ENCODE results near the gene C1orf52. TPM values are rescaled to one million over a fixed set of nuclear protein-coding genes. Genes with fewer than 3 reads are reported as not detected.

The C1orf52 gene
- 18.1 and 24.5 TPM in 2 replicates for total RNA-seq

DNA sequence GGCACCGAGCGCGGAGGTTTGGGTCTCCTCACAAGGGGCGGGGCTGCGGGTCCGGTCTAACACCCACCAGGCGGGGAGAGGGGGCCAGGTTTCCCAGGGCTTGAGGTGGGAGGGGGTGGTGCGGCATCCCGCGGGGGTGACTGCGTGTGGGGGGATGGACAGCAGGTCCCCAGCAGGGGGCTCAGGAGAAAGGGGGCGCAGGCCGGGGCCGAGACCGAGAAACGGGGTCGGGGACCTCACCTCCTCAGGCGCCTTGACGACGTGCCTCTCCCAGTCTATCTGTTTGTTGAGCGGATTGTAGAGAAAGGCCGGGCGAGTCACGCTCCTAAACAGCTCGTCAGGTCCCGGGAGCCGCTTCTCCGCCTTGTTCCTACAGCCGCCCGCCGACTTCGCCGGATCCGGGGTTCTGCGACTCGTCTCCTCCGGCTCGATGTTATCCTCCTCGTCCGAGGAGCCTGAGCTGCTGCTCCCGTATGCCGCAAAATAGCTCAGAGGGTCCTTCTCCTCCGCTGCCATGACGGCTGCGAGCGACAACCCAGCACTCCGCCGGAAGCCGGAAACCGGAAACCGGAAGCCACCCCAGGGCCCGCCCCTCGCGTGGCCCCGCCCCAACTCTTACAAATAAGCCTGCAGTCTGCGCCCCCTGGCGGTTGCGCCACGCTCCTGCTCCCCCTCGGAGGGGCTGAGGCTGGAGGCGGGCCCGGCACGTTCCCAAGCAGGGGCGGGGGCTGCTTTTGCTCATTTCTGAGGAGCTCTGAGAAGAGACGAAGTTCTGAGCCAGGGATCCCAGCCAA is at the start of gene C1orf52:
Gene C1orf52, minus strand, starts transcription at position 545 of the 794 bp plus-strand sequence. Its CDS starts 29 bp downstream, at position 516.

DNA sequence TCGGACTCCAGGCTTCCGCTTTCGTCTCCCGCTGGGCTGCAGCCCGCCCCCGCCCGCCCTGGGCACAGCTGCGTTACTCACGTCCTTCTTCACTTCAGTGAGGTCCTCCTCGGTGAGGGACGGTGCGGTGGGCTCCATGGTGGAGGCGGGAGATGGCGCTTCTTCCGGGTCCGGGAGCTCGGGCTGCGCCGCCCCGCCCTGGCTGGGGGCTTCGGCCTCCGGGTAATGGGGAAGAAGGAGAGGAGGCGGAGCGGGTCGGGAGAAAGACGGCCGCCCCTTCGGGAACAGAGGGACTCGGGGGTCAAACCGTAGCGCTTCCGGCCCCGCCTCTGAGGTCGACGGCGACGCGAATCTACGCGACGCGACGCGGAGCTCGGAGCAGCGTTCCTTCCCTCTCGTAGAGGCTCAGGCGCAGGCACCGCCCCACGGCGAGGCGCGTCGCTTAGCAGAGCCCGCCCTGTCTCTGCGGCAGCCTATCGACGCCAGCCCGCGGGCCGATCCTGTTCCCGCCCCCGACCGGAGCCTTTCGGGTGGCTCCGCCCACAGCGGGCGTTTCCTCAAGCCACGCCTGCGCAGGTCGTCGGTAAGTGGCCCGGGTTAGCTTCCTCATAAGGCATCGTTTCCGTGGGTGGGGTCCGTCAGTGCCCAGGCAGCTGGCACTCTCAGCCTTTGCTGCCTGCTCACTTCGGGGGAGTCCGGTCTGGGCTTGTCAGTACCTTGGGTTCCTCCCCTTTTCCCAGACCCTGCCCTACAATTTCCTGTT is 16.9 kb upstream of the C1orf52 start, which contains the start of gene BCL10:
Gene BCL10, minus strand, starts transcription at position 418 of the 763 bp plus-strand sequence. Its CDS starts 280 bp downstream, at position 138.

DNA sequence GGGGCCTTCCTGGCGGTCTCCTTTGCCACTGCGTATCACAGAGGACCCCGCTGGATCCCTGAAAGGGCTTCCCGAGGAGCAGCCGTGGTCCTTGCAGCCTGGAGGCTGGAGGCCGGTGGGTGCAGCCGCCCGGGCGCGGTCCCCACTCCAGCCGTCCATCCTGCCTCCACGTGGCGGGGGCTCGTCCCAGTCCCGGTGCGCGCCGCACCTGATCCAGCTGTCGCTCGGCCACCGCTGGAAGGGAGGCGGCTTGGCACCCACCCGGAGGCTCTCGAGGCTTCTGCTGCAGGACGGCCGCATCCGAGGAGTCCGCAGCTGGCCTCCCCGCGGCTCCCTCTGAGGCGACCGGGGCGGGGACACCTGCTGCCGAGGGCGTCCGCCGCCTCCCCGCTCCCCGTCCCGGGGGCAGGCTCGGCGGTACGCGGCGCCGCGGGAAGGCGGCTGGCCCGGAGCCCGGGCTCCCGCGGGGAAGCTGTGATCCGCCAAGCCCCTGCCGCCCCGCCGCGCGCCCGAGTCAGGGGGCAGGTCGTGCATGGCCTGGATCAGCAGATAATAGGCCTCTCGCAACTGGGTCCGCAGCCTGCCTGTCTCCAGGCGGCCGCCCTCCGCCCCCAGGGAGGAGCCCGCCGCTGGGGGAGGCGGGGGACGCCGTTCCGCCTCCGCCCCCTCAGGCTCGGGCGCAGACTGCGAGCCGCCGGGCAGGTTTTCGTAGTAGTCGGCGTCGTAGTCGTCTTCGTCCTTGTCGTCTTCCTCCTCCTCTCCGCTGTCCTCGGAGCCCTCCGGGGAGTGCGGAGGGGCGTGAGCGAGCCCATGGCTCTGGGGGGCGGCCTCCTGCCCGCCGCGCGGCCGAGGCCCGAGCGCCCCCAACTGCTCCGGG is 58.8 kb downstream of the C1orf52 start, which contains the start of gene SYDE2:
Gene SYDE2, minus strand, starts transcription at position 554 of the 877 bp plus-strand sequence. Its CDS starts 20 bp downstream, at position 534.

Small RNA genes lying within 50 kb of the gene (small RNA-seq; reads per million reads assigned to genes)
- not detected for gene RF00019

Other genes with a start within 250 kb of the C1orf52 start
- gene MCOLN3, start 211.2 kb downstream of the C1orf52 start, total RNA-seq = under 0.01 TPM in 1 of 2 replicates, not detected in the other
- 5.9 and 7.6 TPM in 2 replicates for gene SYDE2, start 58.6 kb downstream of the C1orf52 start, total RNA-seq
- gene BCL10, start 17.0 kb upstream of the C1orf52 start, total RNA-seq = 92.1 and 118 TPM in 2 replicates
- 63.7 and 74.5 TPM in 2 replicates for gene DDAH1, start 205.5 kb upstream of the C1orf52 start, total RNA-seq